Measurements from ENCODE around the gene SYN1. TPM values are rescaled to one million over a fixed set of nuclear protein-coding genes. Genes with fewer than 3 reads are reported as not detected.
A peak's percentile ranks its signal among the peaks of the same experiment; 100 is the strongest.

Gene SYN1
- polyA plus RNA-seq, 3 donors = 0.11 to 4.0 (median 0.29) TPM

- 94% methylated on average over 3 of the region's 12 CpGs for WGBS (ENCODE audit: insufficient coverage)
- Histone ChIP-seq H2AFZ (ENCODE audit: insufficient read depth, low read depth, low read length, poor library complexity, severe bottlenecking) (no peak overlapping the region), H3K36me3 (replicated peaks in 1 of 2; ENCODE audit: control insufficient read depth in 1 of 2, insufficient read depth in 2 of 2, low read length in 2 of 2) (peaks cover 48 to 58% of the 10 kb centered on the region in 2 donors), H3K9me3 (replicated peaks in 1 of 2; ENCODE audit: control insufficient read depth in 1 of 2, insufficient read depth in 1 of 2, low read length in 2 of 2) (no peaks in the 10 kb centered on the region), H3K4me1 (ENCODE audit: control insufficient read depth in 1 of 2, insufficient read depth in 2 of 2, low read length in 2 of 2) (peaks cover 28 to 37% of the 10 kb centered on the region in 2 donors), H3K27me3 (ENCODE audit: control insufficient read depth in 2 of 2, insufficient read depth in 2 of 2, low read length in 2 of 2) (no peaks in the 10 kb centered on the region), H3K79me2 (ENCODE audit: insufficient read depth, low read length) (peaks cover 30% of the 10 kb centered on the region), H3K9ac (ENCODE audit: insufficient read depth, low read length, poor library complexity, severe bottlenecking) (no peak overlapping the region), H4K20me1 (ENCODE audit: insufficient read depth, low read length) (peaks cover 13% of the 10 kb centered on the region), H3K4me3 (replicated peaks in 1 of 3; ENCODE audit: low read depth in 2 of 3, low read length in 3 of 3) (no peak overlapping the region), H3K27ac (ENCODE audit: low read depth in 1 of 2, low read length in 2 of 2) (peak overlapping the region; percentile 40 to 76), H3K4me2 (replicated peaks; ENCODE audit: extremely low read depth, low read length, poor library complexity, severe bottlenecking) (no peak overlapping the region)
- H3K36me3 Mint-ChIP-seq = peaks cover 50 to 51% of the 10 kb centered on the region in 2 donors
- TF ChIP-seq CTCF (IDR thresholded peaks at IDR 0.05) = no peak
- H3K4me1 Mint-ChIP-seq = peaks cover 37% of the 10 kb centered on the region
- H3K27ac Mint-ChIP-seq = peak overlapping the region; percentile 37 to 94 (median 85)
- DNase-seq = peak in 1 of 3 donors; percentile 43
- H3K9me3 Mint-ChIP-seq = peaks cover 0 to 10% (median 0%) of the 10 kb centered on the region in 7 donors
- intact Hi-C loops (cut with micrococcal nuclease) = loop anchor here (5.0 kb wide), 4 partner anchors 73 to 458 kb away; partner anchors contain the start of gene ELK1 (in 1 of the 2)
- no peak overlapping the region for H3K4me3 Mint-ChIP-seq
- peaks cover 0 to 5% (median 2%) of the 10 kb centered on the region in 3 donors for H3K27me3 Mint-ChIP-seq (ENCODE audit: low read depth in 3 of 3)
These were observed 55.1 kb downstream of the SYN1 start for GRCh38 chrX:47564438-47565085.

- Histone ChIP-seq H3K36me3 (replicated peaks in 1 of 2; ENCODE audit: control insufficient read depth in 1 of 2, insufficient read depth in 2 of 2, low read length in 2 of 2) (peaks cover 42 to 51% of the 10 kb centered on the region in 2 donors), H3K4me2 (replicated peaks; ENCODE audit: extremely low read depth, low read length, poor library complexity, severe bottlenecking) (no peak overlapping the region), H3K27ac (ENCODE audit: low read depth in 1 of 2, low read length in 2 of 2) (peak overlapping the region in 1 of 2 donors; percentile 76), H3K27me3 (ENCODE audit: control insufficient read depth in 2 of 2, insufficient read depth in 2 of 2, low read length in 2 of 2) (no peaks in the 10 kb centered on the region), H3K4me3 (replicated peaks in 1 of 3; ENCODE audit: low read depth in 2 of 3, low read length in 3 of 3) (no peak overlapping the region), H3K9ac (ENCODE audit: insufficient read depth, low read length, poor library complexity, severe bottlenecking) (no peak overlapping the region), H3K4me1 (ENCODE audit: control insufficient read depth in 1 of 2, insufficient read depth in 2 of 2, low read length in 2 of 2) (peaks cover 28 to 37% of the 10 kb centered on the region in 2 donors), H4K20me1 (ENCODE audit: insufficient read depth, low read length) (peaks cover 13% of the 10 kb centered on the region), H3K79me2 (ENCODE audit: insufficient read depth, low read length) (peaks cover 30% of the 10 kb centered on the region), H2AFZ (ENCODE audit: insufficient read depth, low read depth, low read length, poor library complexity, severe bottlenecking) (no peak overlapping the region), H3K9me3 (replicated peaks in 1 of 2; ENCODE audit: control insufficient read depth in 1 of 2, insufficient read depth in 1 of 2, low read length in 2 of 2) (no peaks in the 10 kb centered on the region)
- WGBS (ENCODE audit: insufficient coverage) = no CpG with 5 or more reads among the region's 8 CpGs
- H3K27me3 Mint-ChIP-seq (ENCODE audit: low read depth in 3 of 3) = peaks cover 0 to 6% (median 2%) of the 10 kb centered on the region in 3 donors
- H3K9me3 Mint-ChIP-seq = peaks cover 0 to 10% (median 0%) of the 10 kb centered on the region in 7 donors
- intact Hi-C loops (cut with micrococcal nuclease) = loop anchor here (5.0 kb wide), 4 partner anchors 73 to 458 kb away; partner anchors contain the start of gene ELK1 (in 1 of the 2)
- DNase-seq = peak in 2 of 3 donors; percentile 45 to 64
- no peak for TF ChIP-seq CTCF (IDR thresholded peaks at IDR 0.05)
- H3K36me3 Mint-ChIP-seq = peaks cover 43 to 44% of the 10 kb centered on the region in 2 donors
- H3K27ac Mint-ChIP-seq = peak overlapping the region; percentile 58 to 94 (median 85)
- H3K4me3 Mint-ChIP-seq = peak overlapping the region in 1 of 2 donors; percentile 30
- peaks cover 37% of the 10 kb centered on the region for H3K4me1 Mint-ChIP-seq
These were observed 55.8 kb downstream of the SYN1 start for GRCh38 chrX:47563801-47564315.

Measured in CD14-positive monocyte (primary cell).